Ectodermal cell (in vitro differentiated cells): ENCODE data around the gene SNX5.
A peak's percentile ranks its signal among the peaks of the same experiment; 100 is the strongest.

Experiments
- H3K27ac ChIP-seq: 2 replicates; pipeline ENCODE4 v1.7.0; 2013; ENCODE audit warnings: mild to moderate bottlenecking, low read depth, low read length; ENCODE audit not compliant: insufficient read depth, poor library complexity, severe bottlenecking
- H3K27me3 ChIP-seq: 2 replicates; pipeline ENCODE4 v1.7.0; 2013; ENCODE audit warnings: mild to moderate bottlenecking, low read length; ENCODE audit not compliant: insufficient read depth, control insufficient read depth, poor library complexity, severe bottlenecking
- H3K36me3 ChIP-seq: one replicate; pipeline ENCODE4 v1.7.0; 2013; ENCODE audit warnings: low read length; ENCODE audit not compliant: control insufficient read depth, insufficient read depth
- H3K4me1 ChIP-seq: one replicate; pipeline ENCODE4 v1.7.0; 2013; ENCODE audit warnings: low read length; ENCODE audit not compliant: control insufficient read depth, insufficient read depth
- H3K4me3 ChIP-seq: 2 replicates; pipeline ENCODE4 v1.7.0; 2013; ENCODE audit warnings: low read depth, low read length, control low read depth; ENCODE audit not compliant: insufficient read depth
- H3K9me3 ChIP-seq: 2 replicates; pipeline ENCODE4 v1.7.0; 2013; ENCODE audit warnings: mild to moderate bottlenecking, low read length, moderate library complexity; ENCODE audit not compliant: control insufficient read depth
- WGBS, 2 experiments: methylation state at CpG; one replicate each; pipeline ENCODE4 v1.1.7; 2013; ENCODE audit warnings: missing lambda C conversion rate in 2 of 2; 5-methylcytosine and 5-hydroxymethylcytosine counted together

The SNX5 gene

DNA sequence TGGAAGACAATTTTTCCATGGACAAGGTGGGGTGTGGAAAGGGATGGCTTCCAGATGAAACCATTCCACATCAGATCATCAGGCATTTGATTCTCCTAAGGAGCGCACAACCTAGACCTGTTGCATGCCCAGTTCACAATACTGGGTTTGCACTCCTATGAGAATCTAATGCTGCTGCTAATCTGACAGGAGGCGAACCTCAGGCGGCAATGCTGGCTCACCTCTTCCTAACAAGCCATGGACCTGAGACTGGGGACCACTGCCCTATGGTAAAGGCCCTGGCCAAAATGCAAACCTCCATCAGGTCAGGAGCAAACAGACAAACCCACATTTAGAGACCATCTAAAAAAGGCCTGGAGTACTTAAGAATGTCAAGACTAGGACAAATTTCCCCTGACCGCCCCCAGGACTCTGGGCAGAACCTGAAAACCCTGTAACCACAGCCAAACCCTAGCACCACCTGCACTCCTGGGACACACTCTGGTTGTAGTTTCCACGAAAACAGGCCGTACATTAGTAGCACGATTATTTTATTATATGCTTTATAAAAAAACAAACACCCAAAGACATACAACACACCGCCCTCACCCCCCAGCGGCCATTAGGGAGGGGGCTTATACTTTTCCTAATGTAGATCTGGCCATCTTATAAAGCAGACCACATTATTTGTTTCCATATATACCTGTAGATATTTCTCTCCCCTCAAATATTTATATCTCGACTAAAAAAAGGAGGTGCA lies 27.3 kb downstream of the SNX5 start:
- H3K9me3 ChIP-seq = no peaks in the 10 kb centered on the region
- 94 to 97% methylated on average over 8 to 9 of the region's 10 CpGs for WGBS, 2 experiments
- H3K27ac ChIP-seq = no peak overlapping the region
- H3K4me1 ChIP-seq = peaks cover 15% of the 10 kb centered on the region
- no peaks in the 10 kb centered on the region for H3K27me3 ChIP-seq
- H3K36me3 ChIP-seq = peaks cover 36% of the 10 kb centered on the region
- H3K4me3 ChIP-seq = no peak overlapping the region

- WGBS, 2 experiments = 66 to 71% methylated on average over 6 of the region's 6 CpGs
- H3K27ac ChIP-seq = peak overlapping the region; percentile 10
- H3K27me3 ChIP-seq = no peaks in the 10 kb centered on the region
- no peak overlapping the region for H3K4me3 ChIP-seq
- peaks cover 28% of the 10 kb centered on the region for H3K36me3 ChIP-seq
- H3K4me1 ChIP-seq = peaks cover 15% of the 10 kb centered on the region
- H3K9me3 ChIP-seq = no peaks in the 10 kb centered on the region
Measured at GRCh38 chr20:17940224-17940971, 28.2 kb downstream of the SNX5 start.

DNA sequence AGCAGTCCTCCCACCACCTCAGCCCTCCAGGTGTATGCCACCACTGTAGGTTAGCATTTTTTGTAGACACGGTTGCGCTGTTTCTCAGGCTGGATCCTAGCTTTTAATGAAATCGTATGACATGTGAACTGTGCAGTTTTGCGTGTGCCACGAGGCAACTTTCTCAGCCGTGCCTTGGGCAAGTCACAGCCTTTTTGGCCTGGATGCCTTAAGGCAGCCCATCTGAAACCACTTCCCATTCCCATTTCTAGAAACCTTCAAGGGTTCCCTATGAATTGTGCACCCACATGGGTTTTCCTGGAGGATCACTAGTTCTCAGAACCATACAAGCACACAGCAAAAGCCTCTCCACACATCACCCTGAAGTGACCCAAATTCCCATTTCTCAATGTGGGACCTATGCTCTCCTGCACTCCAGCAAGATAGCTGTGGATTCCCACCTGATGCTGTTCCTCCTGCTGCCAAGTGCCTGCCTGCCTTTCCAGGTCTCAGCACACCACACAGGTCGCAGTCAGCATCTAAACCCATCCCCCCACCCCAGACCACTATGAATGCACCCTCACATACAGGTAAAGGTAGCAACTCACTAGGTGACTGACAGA lies 28.9 kb downstream of the SNX5 start:
- no peaks in the 10 kb centered on the region for H3K9me3 ChIP-seq
- peak overlapping the region; percentile 10 for H3K27ac ChIP-seq
- H3K4me3 ChIP-seq = no peak overlapping the region
- whole genome bisulfite sequencing, 2 experiments = 85 to 90% methylated on average over 7 of the region's 7 CpGs
- H3K27me3 ChIP-seq = no peaks in the 10 kb centered on the region
- H3K36me3 ChIP-seq = peaks cover 22% of the 10 kb centered on the region
- H3K4me1 ChIP-seq = peaks cover 20% of the 10 kb centered on the region

- Histone ChIP-seq H3K36me3 (peaks cover 20% of the 10 kb centered on the region), H3K9me3 (no peaks in the 10 kb centered on the region), H3K4me3 (no peak overlapping the region), H3K4me1 (peaks cover 27% of the 10 kb centered on the region), H3K27me3 (no peaks in the 10 kb centered on the region), H3K27ac (no peak overlapping the region)
- WGBS, 2 experiments = 32 to 33% methylated on average over 13 of the region's 13 CpGs
Measured at GRCh38 chr20:17938871-17939619, 29.5 kb downstream of the SNX5 start.

DNA sequence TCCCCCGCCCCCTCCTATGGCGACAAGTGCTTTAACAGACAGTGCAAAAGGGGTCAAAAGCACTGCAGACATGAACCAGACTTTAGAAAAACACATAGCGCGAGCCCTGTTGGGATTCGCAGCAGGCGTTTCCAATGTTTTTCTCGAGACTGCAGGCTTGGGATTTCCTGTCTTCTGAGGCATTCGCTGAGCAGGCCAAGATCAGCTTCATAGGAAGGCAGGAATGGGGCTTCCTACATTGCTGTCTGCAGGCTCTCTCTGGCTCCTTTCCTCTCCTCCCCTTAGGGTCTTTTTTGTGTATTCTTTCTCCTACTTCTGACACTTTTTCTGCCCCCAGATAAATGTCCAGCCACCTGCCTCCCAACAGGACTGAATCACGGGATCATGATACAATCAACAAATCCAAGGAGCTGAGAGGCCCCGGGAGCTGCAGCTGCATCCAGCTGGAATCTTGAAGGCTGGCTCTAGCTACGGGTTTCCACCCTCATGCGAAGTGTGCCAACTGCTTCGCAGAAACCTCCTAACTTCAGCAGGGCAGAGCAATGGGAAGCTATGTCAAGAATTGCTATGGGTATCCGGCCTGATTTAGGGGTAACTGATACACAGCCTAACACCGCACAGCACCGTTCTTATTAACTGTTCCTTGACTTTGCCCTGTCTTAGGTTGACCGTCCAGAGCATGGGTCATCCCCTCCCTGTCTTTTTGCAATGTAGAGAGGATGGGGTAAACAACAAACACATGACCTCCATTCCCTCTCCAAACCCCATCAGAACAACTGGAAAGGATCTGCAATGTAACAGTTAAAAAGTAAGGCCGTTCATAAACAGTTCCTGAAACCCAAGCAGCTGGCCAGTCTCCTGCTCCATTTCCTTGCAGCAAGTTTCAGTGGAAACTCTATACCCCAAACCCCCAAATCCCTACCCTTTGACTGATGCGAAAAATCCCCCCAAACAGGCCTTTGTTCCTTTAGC lies 31.5 kb downstream of the SNX5 start:
- peaks cover 11% of the 10 kb centered on the region for H3K27me3 ChIP-seq
- no peak overlapping the region for H3K27ac ChIP-seq
- H3K36me3 ChIP-seq = no peaks in the 10 kb centered on the region
- H3K4me1 ChIP-seq = peaks cover 35% of the 10 kb centered on the region
- no peaks in the 10 kb centered on the region for H3K9me3 ChIP-seq
- 64% methylated on average over 19 of the region's 19 CpGs for WGBS, 2 experiments
- H3K4me3 ChIP-seq = no peak overlapping the region

GRCh38 chr20:17936286-17936760 lies 32.3 kb downstream of the SNX5 start:
- Histone ChIP-seq H3K4me1 (peaks cover 35% of the 10 kb centered on the region), H3K27me3 (peaks cover 11% of the 10 kb centered on the region), H3K36me3 (no peaks in the 10 kb centered on the region), H3K27ac (no peak overlapping the region), H3K9me3 (no peaks in the 10 kb centered on the region), H3K4me3 (no peak overlapping the region)
- 78 to 80% methylated on average over 8 of the region's 8 CpGs for WGBS, 2 experiments

DNA sequence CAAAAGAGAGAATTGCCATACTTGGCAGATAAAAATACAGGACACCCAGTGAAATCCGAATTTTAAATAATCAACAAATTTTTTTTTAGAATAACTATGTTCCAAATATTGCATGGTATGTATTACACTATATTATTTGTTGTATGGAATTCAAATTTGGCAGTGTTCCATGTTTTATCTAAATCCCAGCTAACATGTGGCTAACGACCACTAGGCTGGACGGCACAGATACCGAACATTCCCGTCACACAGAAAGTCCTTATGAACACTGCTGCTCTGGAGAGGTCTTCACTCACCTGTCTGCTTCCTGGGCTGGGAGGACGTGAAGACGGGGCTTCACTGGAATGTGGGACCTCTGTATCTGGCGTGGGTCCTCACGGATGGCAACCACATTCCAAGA lies 32.8 kb downstream of the SNX5 start:
- Histone ChIP-seq H3K4me3 (no peak overlapping the region), H3K27me3 (peaks cover 11% of the 10 kb centered on the region), H3K4me1 (peaks cover 35% of the 10 kb centered on the region), H3K9me3 (no peaks in the 10 kb centered on the region), H3K36me3 (no peaks in the 10 kb centered on the region), H3K27ac (no peak overlapping the region)
- 94 to 95% methylated on average over 8 of the region's 9 CpGs for WGBS, 2 experiments

DNA sequence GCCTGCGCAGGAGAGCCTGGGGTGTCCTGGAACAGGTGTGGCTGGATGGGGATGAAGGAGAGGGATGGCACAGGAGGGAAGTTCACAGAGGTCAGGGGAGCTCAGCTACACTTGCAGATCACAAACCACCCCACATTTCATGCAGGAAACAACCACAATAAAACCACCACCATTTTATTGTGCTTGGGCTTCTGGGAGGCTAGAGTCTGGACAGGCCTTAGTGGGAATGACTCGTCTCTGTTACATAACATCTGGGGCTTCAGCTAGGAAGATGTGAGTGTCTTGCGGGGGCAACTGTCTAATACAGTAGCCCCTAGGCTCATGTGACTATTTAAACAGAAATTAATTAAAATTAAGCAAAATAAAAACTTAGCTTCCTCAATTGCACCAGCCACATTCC lies 33.4 kb downstream of the SNX5 start:
- H3K36me3 ChIP-seq = no peaks in the 10 kb centered on the region
- WGBS, 2 experiments = 94 to 96% methylated on average over 3 of the region's 3 CpGs
- no peak overlapping the region for H3K27ac ChIP-seq
- H3K4me1 ChIP-seq = peaks cover 35% of the 10 kb centered on the region
- no peak overlapping the region for H3K4me3 ChIP-seq
- no peaks in the 10 kb centered on the region for H3K9me3 ChIP-seq
- peaks cover 11% of the 10 kb centered on the region for H3K27me3 ChIP-seq

GRCh38 chr20:17934141-17934862 lies 34.3 kb downstream of the SNX5 start:
- peak overlapping the region; percentile 70 for H3K27ac ChIP-seq
- H3K9me3 ChIP-seq = no peaks in the 10 kb centered on the region
- H3K4me3 ChIP-seq = no peak overlapping the region
- no peaks in the 10 kb centered on the region for H3K36me3 ChIP-seq
- 30 to 31% methylated on average over 16 of the region's 16 CpGs for WGBS, 2 experiments
- H3K4me1 ChIP-seq = peaks cover 37% of the 10 kb centered on the region
- H3K27me3 ChIP-seq = peaks cover 11% of the 10 kb centered on the region
